GM10266 (cell line): ENCODE measurements around the gene CARS1.

Experiments used
- DNase-seq: peaks from one replicate; pipeline ENCODE4 v3.0.0; 2012; ENCODE audit errors: extremely low spot score
- CTCF ChIP-seq: IDR thresholded peaks from 2 replicates; pipeline ENCODE4 v1.5.1; 2012; ENCODE audit warnings: mild to moderate bottlenecking, low read depth; ENCODE audit not compliant: control insufficient read depth, insufficient read depth; ENCODE audit errors: missing control alignments

Gene CARS1

DNA sequence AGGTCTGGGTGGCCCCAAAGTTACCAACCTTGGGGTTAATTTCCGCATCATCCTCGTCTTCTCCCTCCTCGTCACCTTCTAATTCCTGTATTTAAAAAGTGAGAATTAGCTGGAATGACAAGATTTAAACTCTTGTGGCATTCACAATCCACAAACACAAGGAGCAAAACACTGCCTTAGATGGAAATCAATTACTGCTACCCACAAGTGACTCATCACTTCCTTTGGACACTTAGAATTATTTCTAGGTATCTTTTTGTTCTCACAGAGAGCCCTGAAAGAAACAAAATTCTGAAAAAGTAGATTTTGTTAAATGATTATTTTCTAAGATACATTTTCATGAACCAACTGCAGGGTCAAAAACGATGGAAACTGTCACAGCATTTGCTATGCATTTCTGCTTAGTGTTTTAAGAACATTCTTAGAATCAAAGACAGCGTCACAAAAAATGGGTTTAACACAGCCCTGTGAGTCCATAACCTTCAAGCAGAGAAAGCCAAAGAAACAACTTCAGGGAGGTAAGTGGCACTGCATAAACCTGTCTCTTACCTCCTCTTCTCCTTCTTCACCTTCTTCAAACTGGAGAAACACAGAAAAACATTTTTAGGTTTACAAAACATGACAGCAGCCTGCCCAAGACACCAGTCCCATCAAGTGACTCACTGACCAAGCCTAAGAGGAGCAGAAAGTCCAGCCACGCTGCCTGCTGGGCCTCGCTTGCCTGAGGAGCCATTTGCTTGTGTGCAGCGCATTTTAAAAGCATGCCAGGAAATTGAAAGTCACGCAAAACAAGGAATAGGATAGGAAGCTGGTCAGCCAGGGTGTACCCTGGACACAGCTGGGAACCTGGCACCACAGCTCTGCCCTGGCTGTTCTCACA is 105.8 kb downstream of the CARS1 start:
- DNase-seq, result no peak
- TF ChIP-seq CTCF, result no peak
